GM12878 (cell line): Measurements from ENCODE around the gene COMT. TPM values are rescaled to one million over a fixed set of nuclear protein-coding genes. Genes with fewer than 3 reads are reported as not detected.

Source experiments
- CEBPB ChIP-seq, 2 experiments: fragments of 150-350 bp in 1 of 2; IDR thresholded peaks; 2 replicates each; pipeline ENCODE4 v1.6.1; 2012 to 2014; ENCODE audit warnings: low read depth in 2 of 2, low read length in 2 of 2, borderline replicate concordance in 1 of 2, inconsistent platforms in 1 of 2
- CEBPZ ChIP-seq: fragments of 150-350 bp; IDR thresholded peaks from 2 replicates; pipeline ENCODE4 v1.6.1; 2016; ENCODE audit warnings: low read depth, low read length
- CTCF ChIP-seq, 3 experiments: IDR thresholded peaks in 2 of 3; conservative IDR thresholded peaks in 1 of 3; 2 replicates each; pipeline ENCODE4 v1.5.1; 2011; ENCODE audit warnings: low read depth in 3 of 3, low read length in 3 of 3, mild to moderate bottlenecking in 3 of 3, control low read depth in 2 of 3, moderate library complexity in 2 of 3, inconsistent platforms in 1 of 3, mixed read lengths in 1 of 3; ENCODE audit not compliant: control insufficient read depth in 2 of 3, insufficient read depth in 1 of 3; ENCODE audit errors: extremely low read depth in 1 of 3
- HCFC1 ChIP-seq: fragments of 150-350 bp; IDR thresholded peaks from 2 replicates; pipeline ENCODE4 v1.6.1; 2014; ENCODE audit warnings: low read length
- IKZF1 ChIP-seq: fragments of 450-650 bp; conservative IDR thresholded peaks from 2 replicates; pipeline ENCODE4 v1.6.1; 2017; ENCODE audit warnings: antibody characterized with exemption, mild to moderate bottlenecking
- IRF3 ChIP-seq: fragments of 450-650 bp; IDR thresholded peaks from 2 replicates; pipeline ENCODE4 v1.6.1; 2014; ENCODE audit warnings: mild to moderate bottlenecking
- KLF5 ChIP-seq: fragments of 450-650 bp; IDR thresholded peaks from 2 replicates; pipeline ENCODE4 v1.6.1; 2014; ENCODE audit warnings: mild to moderate bottlenecking; ENCODE audit not compliant: partially characterized antibody
- PBX3 ChIP-seq: IDR thresholded peaks from 2 replicates; pipeline ENCODE4 v1.6.1; 2011; ENCODE audit warnings: mild to moderate bottlenecking, low read depth, low read length, moderate library complexity; ENCODE audit not compliant: insufficient replicate concordance
- RAD21 ChIP-seq: IDR thresholded peaks from 2 replicates; pipeline ENCODE4 v1.6.1; 2011; ENCODE audit warnings: mild to moderate bottlenecking, low read depth, low read length, moderate library complexity; ENCODE audit not compliant: insufficient read depth
- RFX5 ChIP-seq: IDR thresholded peaks from 2 replicates; pipeline ENCODE4 v1.6.1; 2011; ENCODE audit warnings: low read depth, low read length, improper control_type of control experiment
- TCF3 ChIP-seq: IDR thresholded peaks from 2 replicates; pipeline ENCODE4 v1.6.1; 2012; ENCODE audit warnings: low read depth, mild to moderate bottlenecking, low read length, borderline replicate concordance; ENCODE audit not compliant: insufficient read depth
- polyA plus RNA-seq, 11 experiments: library from polyadenylated mRNA; depleted of rRNA in 4 of 11; unstranded in 6 of 11; stranded (reverse) in 5 of 11; fragments of >200 nt; fragmentation: Nextera tagmentation in 4 of 11; fragmentation: Illumina TruSeq in 1 of 11; extraction: Ambion mirVana in 4 of 11; extraction: Trizol in 1 of 11; gene quantifications; 1 replicate in 1 of 11; 2 replicates in 10 of 11; pipeline versions ENCODE4 v1.2.1 to v1.2.3, GENCODE V29; 2011 to 2016; ENCODE audit warnings: inconsistent platforms in 2 of 11, missing spikeins in 2 of 11, low read depth in 1 of 11
- total RNA-seq, 4 experiments: library from RNA; depleted of rRNA in 3 of 4; stranded (reverse); fragments of >200 nt in 3 of 4; fragmentation: Illumina TruSeq in 1 of 4; extraction: Trizol in 1 of 4; gene quantifications; 2 replicates each; pipeline versions ENCODE4 v1.2.1 to v1.2.3, GENCODE V29; 2013 to 2021

Gene COMT
- total and polyA plus RNA-seq, 10 of the 15 experiments (the other 5 are each of a cell fraction or from before 2014, with no cell fraction given): 4.5 to 152 (median 66.1) TPM

- TF ChIP-seq KLF5: peak; percentile 13
- TF ChIP-seq RFX5: peak; percentile 96
- TF ChIP-seq CEBPB (IDR thresholded peaks at IDR 0.05; ENCODE audit: borderline replicate concordance in 1 of 2, low read depth in 2 of 2, low read length in 2 of 2): no peak; a peak in 1 of 4 replicates
- TF ChIP-seq RAD21: no peak
- peak; percentile 98 for TF ChIP-seq PBX3
- TF ChIP-seq IKZF1: no peak
- TF ChIP-seq IRF3: peak; percentile 95
- TF ChIP-seq CEBPZ: peak; percentile 21; the same call in 1 of the 2 replicates
- no peak for TF ChIP-seq TCF3
- TF ChIP-seq CTCF (IDR thresholded peaks at IDR 0.05 in 2 of 3, conservative IDR thresholded peaks at IDR 0.05 in 1 of 3; ENCODE audit: control insufficient read depth in 2 of 3, extremely low read depth in 1 of 3, insufficient read depth in 1 of 3, low read depth in 3 of 3, low read length in 3 of 3): peak in 1 of 3 experiments; percentile 26; a peak in 1 of 6 replicates
- TF ChIP-seq HCFC1: no peak
Measured at GRCh38 chr22:20016734-20017621, 75.4 kb downstream of the COMT start, which contains the start of gene ARVCF (continued).
